ENCODE data around the gene KXD1.
"Not testable (repeated sequence)": the region's sequence is repeated elsewhere in the genome, so short reads cannot be mapped to it uniquely, and the experiment has no call there.

KXD1 gene

GRCh38 chr19:18587561-18587960, 29.9 kb downstream of the KXD1 start:
- no peak for DNase-seq

GRCh38 chr19:18587962-18588610, 30.4 kb downstream of the KXD1 start:
- no peak for DNase-seq

GRCh38 chr19:18588611-18589379, 31.1 kb downstream of the KXD1 start, which contains the start of gene REX1BD:
Gene REX1BD, plus strand, starts transcription at chr19:18588798. Its CDS starts 4 bp downstream, at chr19:18588802.
- peak; percentile 92 for DNase-seq

GRCh38 chr19:18589380-18590272, 32.0 kb downstream of the KXD1 start:
- DNase-seq = no peak

GRCh38 chr19:18590273-18591272, 32.9 kb downstream of the KXD1 start:
- no peak for DNase-seq

- no peak for DNase-seq
Measured at GRCh38 chr19:18591735-18592385, 34.2 kb downstream of the KXD1 start.

- DNase-seq = not testable (repeated sequence)
Measured at GRCh38 chr19:18592732-18593131, 35.1 kb downstream of the KXD1 start.

GRCh38 chr19:18593367-18594095, 35.9 kb downstream of the KXD1 start:
- DNase-seq = no peak

- peak; percentile 49 for DNase-seq
Measured at GRCh38 chr19:18594096-18594823, 36.6 kb downstream of the KXD1 start.

GRCh38 chr19:18594824-18595373, 37.2 kb downstream of the KXD1 start:
- DNase-seq = no peak

GRCh38 chr19:18595475-18595874, 37.8 kb downstream of the KXD1 start:
- DNase-seq = no peak

- no peak for DNase-seq
Measured at GRCh38 chr19:18596752-18597157, 39.1 kb downstream of the KXD1 start.

- DNase-seq = no peak
Measured at GRCh38 chr19:18597809-18598660, 40.4 kb downstream of the KXD1 start.

GRCh38 chr19:18599485-18599884, 41.8 kb downstream of the KXD1 start:
- DNase-seq = no peak

- not testable (repeated sequence) for DNase-seq
Measured at GRCh38 chr19:18600692-18601397, 43.2 kb downstream of the KXD1 start.

GRCh38 chr19:18601875-18602274, 44.2 kb downstream of the KXD1 start:
- DNase-seq = no peak

GRCh38 chr19:18603255-18603957, 45.7 kb downstream of the KXD1 start:
- DNase-seq = no peak

Measured in CD4-positive, alpha-beta T cell treated with Interleukin-4 for 4 hours (primary cell).